Panc1 (cell line): Measurements from ENCODE around the gene TMCO4.

Experiments
- CTCF ChIP-seq: fragments of 450-650 bp; IDR thresholded peaks from 2 replicates; pipeline ENCODE4 v1.5.1; 2017; ENCODE audit warnings: mild to moderate bottlenecking
- POLR2AphosphoS5 ChIP-seq: IDR thresholded peaks from 2 replicates; pipeline ENCODE4 v1.6.1; 2012; ENCODE audit warnings: mild to moderate bottlenecking, low read depth, low read length, moderate library complexity
- REST ChIP-seq, 2 experiments: IDR thresholded peaks; 2 replicates each; pipeline ENCODE4 v1.6.1; 2011 to 2012; ENCODE audit warnings: low read depth in 2 of 2, control low read depth in 1 of 2, low read length in 1 of 2, mild to moderate bottlenecking in 1 of 2, moderate library complexity in 1 of 2; ENCODE audit not compliant: insufficient read depth in 1 of 2
- SIN3A ChIP-seq: IDR thresholded peaks from 2 replicates; pipeline ENCODE4 v1.6.1; 2012; ENCODE audit warnings: low read depth, mild to moderate bottlenecking, low read length, moderate library complexity, borderline replicate concordance; ENCODE audit not compliant: insufficient read depth
- TCF7L2 ChIP-seq: IDR thresholded peaks from 2 replicates; pipeline ENCODE4 v1.6.1; 2011; ENCODE audit warnings: mild to moderate bottlenecking, low read depth, low read length, inconsistent platforms

GRCh38 chr1:19672237-19672636 is 127.5 kb downstream of the TMCO4 start:
- no peak for TF ChIP-seq POLR2AphosphoS5
- no peak for TF ChIP-seq CTCF
- TF ChIP-seq REST (IDR thresholded peaks at IDR 0.05; ENCODE audit: insufficient read depth in 1 of 2, low read depth in 2 of 2, low read length in 1 of 2) = no peak
- no peak for TF ChIP-seq SIN3A
- TF ChIP-seq TCF7L2 = no peak
